Loucy (cell line): Measurements from ENCODE around the gene RFX3.

ENCODE experiments used
- H2AFZ ChIP-seq: fragments of 200-600 bp; sonication (generic); 2 replicates; pipeline ENCODE4 v1.6.0; 2016; ENCODE audit warnings: antibody characterized with exemption, mild to moderate bottlenecking, low read length, moderate library complexity
- H3F3A ChIP-seq: fragments of 200-600 bp; 2 replicates; pipeline ENCODE4 v1.6.0; 2016; ENCODE audit warnings: antibody characterized with exemption, low read depth, mild to moderate bottlenecking
- H3K27me3 ChIP-seq: fragments of 200-600 bp; sonication (generic); 2 replicates; pipeline ENCODE4 v1.6.1; 2014; ENCODE audit warnings: low read length, mild to moderate bottlenecking; ENCODE audit not compliant: insufficient read depth, poor library complexity, severe bottlenecking
- H3K36me3 ChIP-seq: fragments of 200-600 bp; sonication (generic); 2 replicates; pipeline ENCODE4 v1.6.1; 2016; ENCODE audit warnings: low read length; ENCODE audit not compliant: insufficient read depth
- H3K4me1 ChIP-seq: fragments of 200-600 bp; sonication (generic); 2 replicates; pipeline ENCODE4 v1.5.1; 2014; ENCODE audit warnings: low read length, mild to moderate bottlenecking; ENCODE audit not compliant: insufficient read depth, poor library complexity, severe bottlenecking
- H3K4me2 ChIP-seq: fragments of 200-600 bp; sonication (generic); 2 replicates; pipeline ENCODE4 v1.6.0; 2014; ENCODE audit warnings: antibody characterized with exemption, low read length, low read depth, mild to moderate bottlenecking; ENCODE audit not compliant: poor library complexity, severe bottlenecking
- H3K4me3 ChIP-seq: fragments of 200-600 bp; sonication (generic); 2 replicates; pipeline ENCODE4 v1.5.1; 2014; ENCODE audit warnings: low read length, mild to moderate bottlenecking, mixed read lengths; ENCODE audit not compliant: poor library complexity, severe bottlenecking
- H3K79me2 ChIP-seq: fragments of 200-600 bp; sonication (generic); 2 replicates; pipeline ENCODE4 v1.6.1; 2014; ENCODE audit warnings: low read length; ENCODE audit not compliant: insufficient read depth
- H3K9ac ChIP-seq: fragments of 200-600 bp; sonication (generic); 2 replicates; pipeline ENCODE4 v1.6.0; 2014; ENCODE audit warnings: mild to moderate bottlenecking, low read depth, low read length, moderate library complexity; ENCODE audit not compliant: poor library complexity, severe bottlenecking
- H3K9me2 ChIP-seq: fragments of 200-600 bp; sonication (generic); replicated peaks from 2 replicates; pipeline ENCODE4 v1.6.1; 2016; ENCODE audit warnings: low read depth, low read length, mixed read lengths
- H3K9me3 ChIP-seq: fragments of 200-600 bp; sonication (generic); 2 replicates; pipeline ENCODE4 v1.6.1; 2014; ENCODE audit warnings: mild to moderate bottlenecking, antibody characterized with exemption, low read length, low read depth; ENCODE audit not compliant: insufficient read depth
- H4K20me1 ChIP-seq: fragments of 200-600 bp; sonication (generic); 2 replicates; pipeline ENCODE4 v1.6.0; 2014; ENCODE audit warnings: antibody characterized with exemption, low read length, mild to moderate bottlenecking; ENCODE audit not compliant: insufficient read depth, poor library complexity, severe bottlenecking
- CTCF ChIP-seq: fragments of 200-600 bp; sonication (generic); conservative IDR thresholded peaks from 2 replicates; pipeline ENCODE4 v1.5.1; 2014; ENCODE audit warnings: mild to moderate bottlenecking, antibody characterized with exemption, low read length
- EZH2phosphoT487 ChIP-seq: fragments of 200-600 bp; IDR thresholded peaks from 2 replicates; pipeline ENCODE4 v1.6.1; 2018; ENCODE audit warnings: antibody characterized with exemption, mild to moderate bottlenecking, moderate library complexity, borderline replicate concordance

RFX3 gene

GRCh38 chr9:3514786-3515185, 11.0 kb downstream of the RFX3 start:
- H3K27me3 ChIP-seq = no peaks in the 10 kb centered on the region
- H4K20me1 ChIP-seq = peaks cover 3% of the 10 kb centered on the region
- peaks cover 43% of the 10 kb centered on the region; the same call in 1 of the 2 replicates for H3K79me2 ChIP-seq
- H3K9ac ChIP-seq = no peak overlapping the region
- H3K9me2 ChIP-seq = no peaks in the 10 kb centered on the region
- no peak overlapping the region for H3K4me2 ChIP-seq
- peaks cover 16% of the 10 kb centered on the region for H3K4me1 ChIP-seq
- no peak for TF ChIP-seq EZH2phosphoT487
- TF ChIP-seq CTCF = no peak
- H3F3A ChIP-seq = no peaks in the 10 kb centered on the region
- H2AFZ ChIP-seq = no peak overlapping the region
- H3K9me3 ChIP-seq = no peaks in the 10 kb centered on the region
- no peaks in the 10 kb centered on the region for H3K36me3 ChIP-seq
- H3K4me3 ChIP-seq = no peak overlapping the region

DNA sequence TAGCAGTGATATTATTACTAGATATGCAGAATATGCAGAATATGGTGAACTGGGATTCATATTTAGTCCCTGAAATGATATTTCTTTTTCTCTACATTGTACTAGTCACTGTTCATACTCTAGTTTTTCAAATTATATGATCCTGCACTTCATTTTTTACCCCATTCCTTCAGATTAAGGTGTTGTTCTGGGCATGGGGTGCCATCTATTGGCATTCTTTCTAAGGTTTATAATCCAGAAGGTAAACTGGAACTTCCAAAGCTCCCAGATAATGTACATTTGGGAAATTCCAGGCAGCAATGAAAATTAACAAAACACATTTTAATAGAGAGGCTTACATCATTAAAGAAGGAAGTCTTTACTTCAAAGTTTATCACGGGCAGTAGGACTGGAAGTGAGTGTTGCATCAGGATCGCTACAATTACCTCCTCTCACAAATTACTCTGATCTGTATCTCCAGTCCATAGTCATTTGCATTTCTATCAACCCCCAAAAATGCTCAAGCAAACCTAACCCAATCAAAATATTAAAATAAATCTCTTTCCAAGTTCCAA, 12.5 kb downstream of the RFX3 start:
- no peak overlapping the region for H3K4me2 ChIP-seq
- no peak overlapping the region for H2AFZ ChIP-seq
- TF ChIP-seq CTCF = peak; percentile 35
- TF ChIP-seq EZH2phosphoT487 = no peak
- H3K9me3 ChIP-seq = no peaks in the 10 kb centered on the region
- no peak overlapping the region for H3K4me3 ChIP-seq
- no peak overlapping the region for H3K9ac ChIP-seq
- peaks cover 23% of the 10 kb centered on the region for H3K4me1 ChIP-seq
- H3K27me3 ChIP-seq = no peaks in the 10 kb centered on the region
- H3K36me3 ChIP-seq = no peaks in the 10 kb centered on the region
- H3F3A ChIP-seq = no peaks in the 10 kb centered on the region
- H3K9me2 ChIP-seq = no peaks in the 10 kb centered on the region
- peaks cover 3% of the 10 kb centered on the region for H4K20me1 ChIP-seq
- H3K79me2 ChIP-seq = peaks cover 35% of the 10 kb centered on the region; the same call in 1 of the 2 replicates

- no peak overlapping the region for H2AFZ ChIP-seq
- H3K27me3 ChIP-seq = no peaks in the 10 kb centered on the region
- no peaks in the 10 kb centered on the region for H3K9me3 ChIP-seq
- no peak overlapping the region for H3K4me3 ChIP-seq
- no peaks in the 10 kb centered on the region for H3K9me2 ChIP-seq
- H3K9ac ChIP-seq = no peak overlapping the region
- no peaks in the 10 kb centered on the region for H3K36me3 ChIP-seq
- peaks cover 18% of the 10 kb centered on the region; the same call in 1 of the 2 replicates for H3K79me2 ChIP-seq
- no peak overlapping the region for H3K4me2 ChIP-seq
- TF ChIP-seq CTCF = no peak
- TF ChIP-seq EZH2phosphoT487 = no peak
- H4K20me1 ChIP-seq = peaks cover 3% of the 10 kb centered on the region
- H3K4me1 ChIP-seq = peaks cover 23% of the 10 kb centered on the region
- H3F3A ChIP-seq = no peaks in the 10 kb centered on the region
Measured at GRCh38 chr9:3511551-3511950, 14.2 kb downstream of the RFX3 start.
